Measurements from ENCODE around the gene FAM3D.

DNA sequence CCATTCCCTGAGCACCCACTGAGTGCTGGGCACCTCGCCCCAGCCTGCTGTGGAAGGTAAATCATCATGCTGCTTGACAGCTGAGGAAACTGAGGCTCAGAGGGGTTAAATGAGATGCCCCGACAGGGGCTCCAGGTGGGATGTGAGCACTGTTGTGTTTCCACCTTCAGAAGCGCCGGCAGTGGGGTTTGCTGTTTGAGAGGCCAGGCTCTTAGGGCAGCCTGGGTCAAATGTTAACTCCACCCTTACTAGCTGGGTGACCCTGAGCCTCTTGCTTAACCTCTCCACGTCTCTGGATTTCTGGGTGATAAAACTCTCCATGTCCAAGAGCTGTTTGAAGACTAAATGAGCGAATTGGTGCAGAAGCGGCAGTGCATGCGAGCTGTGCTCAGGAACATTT is 43.1 kb downstream of the FAM3D start:
- no peak for TF ChIP-seq SIRT6 (IDR thresholded peaks at IDR 0.05; ENCODE audit: low read length)
- TF ChIP-seq, protein P1, sequence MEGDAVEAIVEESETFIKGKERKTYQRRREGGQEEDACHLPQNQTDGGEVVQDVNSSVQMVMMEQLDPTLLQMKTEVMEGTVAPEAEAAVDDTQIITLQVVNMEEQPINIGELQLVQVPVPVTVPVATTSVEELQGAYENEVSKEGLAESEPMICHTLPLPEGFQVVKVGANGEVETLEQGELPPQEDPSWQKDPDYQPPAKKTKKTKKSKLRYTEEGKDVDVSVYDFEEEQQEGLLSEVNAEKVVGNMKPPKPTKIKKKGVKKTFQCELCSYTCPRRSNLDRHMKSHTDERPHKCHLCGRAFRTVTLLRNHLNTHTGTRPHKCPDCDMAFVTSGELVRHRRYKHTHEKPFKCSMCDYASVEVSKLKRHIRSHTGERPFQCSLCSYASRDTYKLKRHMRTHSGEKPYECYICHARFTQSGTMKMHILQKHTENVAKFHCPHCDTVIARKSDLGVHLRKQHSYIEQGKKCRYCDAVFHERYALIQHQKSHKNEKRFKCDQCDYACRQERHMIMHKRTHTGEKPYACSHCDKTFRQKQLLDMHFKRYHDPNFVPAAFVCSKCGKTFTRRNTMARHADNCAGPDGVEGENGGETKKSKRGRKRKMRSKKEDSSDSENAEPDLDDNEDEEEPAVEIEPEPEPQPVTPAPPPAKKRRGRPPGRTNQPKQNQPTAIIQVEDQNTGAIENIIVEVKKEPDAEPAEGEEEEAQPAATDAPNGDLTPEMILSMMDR (IDR thresholded peaks at IDR 0.05; ENCODE audit: control extremely low read depth in 1 of 3, insufficient read depth in 1 of 3, low read depth in 1 of 3, low read length in 3 of 3): no peak
